Heart right ventricle (tissue), 16 donors: Measurements from ENCODE around the gene CHD9NB. TPM values are rescaled to one million over a fixed set of nuclear protein-coding genes. Genes with fewer than 3 reads are reported as not detected.
"Not testable (repeated sequence)": the region's sequence is repeated elsewhere in the genome, so short reads cannot be mapped to it uniquely, and the experiment has no call there.

Source experiments
- ATAC-seq, 8 donors: fragments of 200-7000 bp; cut with Tn5 transposase; one replicate each; pipeline ENCODE4 v1.9.1; 2020; ENCODE audit warnings: mild to moderate bottlenecking in 8 of 8, moderate library complexity in 8 of 8, moderate number of reproducible peaks in 1 of 8
- DNase-seq, 2 donors: peaks; one replicate each; pipeline ENCODE4 v3.0.0-alpha.2; 2020
- H3K27ac ChIP-seq, 10 donors: fragments of 200-600 bp; sonication (generic) in 2 of 10; one replicate each; pipeline versions ENCODE4 v1.5.0 to v1.8.0; 2020 to 2022; ENCODE audit warnings: mild to moderate bottlenecking in 3 of 10
- H3K27me3 ChIP-seq, 7 donors: fragments of 200-600 bp; one replicate each; pipeline ENCODE4 v1.8.0; 2021 to 2022; ENCODE audit warnings: mild to moderate bottlenecking in 2 of 7
- H3K36me3 ChIP-seq, 9 donors: fragments of 200-600 bp; sonication (generic) in 1 of 9; one replicate each; pipeline versions ENCODE4 v1.5.0 to v1.8.0; 2020 to 2022; ENCODE audit warnings: mild to moderate bottlenecking in 2 of 9
- H3K4me1 ChIP-seq, 9 donors: fragments of 200-600 bp; sonication (generic) in 1 of 9; one replicate each; pipeline versions ENCODE4 v1.5.0 to v1.8.0; 2020 to 2022; ENCODE audit warnings: mild to moderate bottlenecking in 4 of 9
- H3K4me3 ChIP-seq, 10 donors: fragments of 200-600 bp; sonication (generic) in 2 of 10; one replicate each; pipeline versions ENCODE4 v1.5.0 to v1.8.0; 2020 to 2022; ENCODE audit warnings: mild to moderate bottlenecking in 7 of 10, moderate library complexity in 2 of 10
- H3K9me3 ChIP-seq, 11 donors: fragments of 200-600 bp in 10 of 11; sonication (generic) in 2 of 11; one replicate each; pipeline versions ENCODE4 v1.5.0 to v1.8.0; 2013 to 2022; ENCODE audit warnings: mild to moderate bottlenecking in 2 of 11, control low read depth in 1 of 11, moderate library complexity in 1 of 11
- WGBS, 2 donors: extraction: QIAGEN DNeasy Blood & Tissue Kit; methylation state at CpG; one replicate each; pipeline ENCODE4 v1.1.7; 2013; ENCODE audit warnings: inconsistent platforms in 1 of 2; 5-methylcytosine and 5-hydroxymethylcytosine counted together
- intact Hi-C, 10 donors: fragments of 100-400 bp; cut with DNase I; formaldehyde crosslinking; loops; one replicate each; pipeline versions ENCODE4 v1.11.1 to v1.14.2; 2022
- polyA plus RNA-seq, 2 donors: library from polyadenylated mRNA; stranded (reverse); fragments of 200-250 nt; gene quantifications; one replicate each; pipeline ENCODE4 v1.2.3, GENCODE V29; 2013
- total RNA-seq, 10 donors: library from RNA; stranded (reverse); fragmentation: NEBNext Ultra II Directional in 3 of 10; extraction: Animal tissue kit (Norgen Biotek cat#: 25700) in 3 of 10; gene quantifications; one replicate each; pipeline versions ENCODE4 v1.2.1 to v1.2.4, GENCODE V29; 2021 to 2023
- TF ChIP-seq, protein P1 (sequence below), 9 donors: fragments of 200-600 bp; sonication (generic) in 2 of 9; IDR thresholded peaks; one replicate each; pipeline versions ENCODE4 v1.5.0 to v1.8.0; 2021 to 2022; ENCODE audit warnings: antibody characterized with exemption in 9 of 9, mild to moderate bottlenecking in 5 of 9, moderate library complexity in 1 of 9
- donor health status: Arrhythmogenic right ventricular cardiomyopathy.
- donor health status: ischemic (EF 13 %, LVEDD 7.1; RV severe dilation, severe dysfunction).
- donor health status: healthy with polysubstance abuse.
- donor health status: DM: no; HTN: yes; CAD: no.
- donor health status: DM: no; HTN: no; CAD: no.
- donor health status: ischemic (EF 25% LVEDD 6.9; RV normal size, moderate dysfunction).
- donor health status: ischemic (EF 25% LVEDD 5.7; RV mildly dilated, moderate dysfunction).
- donor health status: healthy.
- donor health status: DM: yes; HTN: yes; CAD: no.
- donor health status: Ischemic cardiomyopathy.
- donor health status: ischemic (EF 35%, LVEDD 5.7; RV mildly dilated, moderate dysfunction).
- donor health status: nonischemic (EF 11% LVEDD 7.7; RV severe dilation, severe dysfunction).
- donor health status: DM: yes; HTN: yes; CAD: no.
- donor health status: PGD.
- donor health status: ischemic (EF 29% LVEDD 5.4; RV normal size, mild dysfunction).
- donor health status: nonischemic (EF 23%, LVEDD 6.1; RV moderate dilation, normal function).

CHD9NB gene
- total and polyA plus RNA-seq, 12 donors: 0.17 to 1.5 (median 0.51) TPM; not detected in 2

DNA sequence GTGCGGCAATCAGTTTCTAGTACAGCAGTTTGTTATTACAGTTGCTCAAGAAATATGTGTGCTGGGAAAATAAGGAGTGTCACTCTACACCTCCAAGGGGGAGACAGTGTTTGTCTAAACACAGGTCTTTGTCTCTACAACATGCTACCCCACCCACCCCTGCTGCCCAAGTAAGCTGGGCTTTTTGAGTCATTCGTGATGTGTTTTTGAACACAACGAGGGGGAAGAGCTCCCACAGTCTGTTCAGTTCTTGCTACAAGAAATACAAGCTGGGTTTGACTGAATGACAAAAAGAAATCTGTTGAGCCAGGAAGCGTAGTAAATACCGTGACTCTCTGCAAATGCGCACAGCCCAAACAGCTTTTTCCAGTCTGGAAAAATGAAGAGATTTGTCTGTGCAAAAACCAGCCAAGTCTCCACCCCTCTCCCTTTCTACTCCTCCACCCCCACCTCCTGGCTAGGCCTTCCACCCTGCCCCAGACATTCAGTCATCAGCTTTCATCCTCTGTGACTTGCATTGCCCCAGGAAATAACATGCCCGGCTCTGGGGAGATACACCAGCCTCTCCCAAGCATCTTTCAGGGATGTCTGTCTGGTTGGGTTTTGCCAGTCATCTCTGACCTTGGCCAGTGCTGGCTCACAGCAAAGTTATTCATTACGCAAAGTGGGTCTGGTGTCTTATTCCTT, 27.8 kb upstream of the CHD9NB start:
- Histone ChIP-seq H3K36me3 (no peaks in the 10 kb centered on the region), H3K27ac (peak overlapping the region; percentile 44 to 92 (median 72)), H3K9me3 (no peaks in the 10 kb centered on the region), H3K4me1 (peaks cover 9 to 86% (median 63%) of the 10 kb centered on the region in 9 donors), H3K4me3 (no peak overlapping the region), H3K27me3 (no peaks in the 10 kb centered on the region)
- TF ChIP-seq, protein P1, sequence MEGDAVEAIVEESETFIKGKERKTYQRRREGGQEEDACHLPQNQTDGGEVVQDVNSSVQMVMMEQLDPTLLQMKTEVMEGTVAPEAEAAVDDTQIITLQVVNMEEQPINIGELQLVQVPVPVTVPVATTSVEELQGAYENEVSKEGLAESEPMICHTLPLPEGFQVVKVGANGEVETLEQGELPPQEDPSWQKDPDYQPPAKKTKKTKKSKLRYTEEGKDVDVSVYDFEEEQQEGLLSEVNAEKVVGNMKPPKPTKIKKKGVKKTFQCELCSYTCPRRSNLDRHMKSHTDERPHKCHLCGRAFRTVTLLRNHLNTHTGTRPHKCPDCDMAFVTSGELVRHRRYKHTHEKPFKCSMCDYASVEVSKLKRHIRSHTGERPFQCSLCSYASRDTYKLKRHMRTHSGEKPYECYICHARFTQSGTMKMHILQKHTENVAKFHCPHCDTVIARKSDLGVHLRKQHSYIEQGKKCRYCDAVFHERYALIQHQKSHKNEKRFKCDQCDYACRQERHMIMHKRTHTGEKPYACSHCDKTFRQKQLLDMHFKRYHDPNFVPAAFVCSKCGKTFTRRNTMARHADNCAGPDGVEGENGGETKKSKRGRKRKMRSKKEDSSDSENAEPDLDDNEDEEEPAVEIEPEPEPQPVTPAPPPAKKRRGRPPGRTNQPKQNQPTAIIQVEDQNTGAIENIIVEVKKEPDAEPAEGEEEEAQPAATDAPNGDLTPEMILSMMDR (IDR thresholded peaks at IDR 0.05): no peak
- ATAC-seq (peak; percentile 83 to 88 (median 87)), DNase-seq (peak; percentile 51 to 81)
- WGBS, 2 donors: 45 to 56% methylated on average over 8 of the region's 8 CpGs
- intact Hi-C loops: no loop called here

DNA sequence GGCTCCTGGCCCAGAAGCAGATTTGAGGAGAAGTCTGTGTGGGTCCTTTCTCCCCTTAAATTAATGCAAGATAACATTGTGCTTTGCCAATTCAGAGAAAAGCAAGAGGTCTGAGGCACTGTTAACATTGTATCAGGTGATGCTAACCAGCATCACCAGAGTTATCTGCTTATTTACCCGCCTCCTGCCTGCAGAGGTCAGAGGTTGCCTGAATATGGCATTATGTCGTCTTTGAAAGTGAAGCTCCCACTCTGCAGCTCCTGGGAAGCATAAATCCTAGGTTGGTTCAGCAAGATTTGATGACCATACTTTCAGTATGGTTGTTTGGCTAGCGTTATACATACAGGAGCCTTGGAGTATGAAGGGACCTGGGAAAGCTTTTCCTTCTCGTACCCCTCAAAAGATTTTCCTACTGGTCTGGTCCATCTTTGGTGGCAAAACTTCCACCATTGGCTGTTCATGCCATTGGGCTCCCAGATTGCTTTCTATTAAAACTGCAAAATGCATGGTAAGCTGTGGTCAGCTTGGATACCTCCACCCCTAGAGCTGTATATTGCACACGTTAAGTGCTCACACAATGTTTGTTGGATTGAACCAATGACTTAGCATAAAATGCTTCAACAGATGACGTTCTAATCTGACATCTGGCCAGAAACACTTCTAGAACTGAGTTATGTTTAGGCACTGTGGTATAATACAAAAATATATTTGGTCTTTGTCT, 26.2 kb upstream of the CHD9NB start:
- peaks cover 0 to 7% (median 0%) of the 10 kb centered on the region in 11 donors for H3K9me3 ChIP-seq
- peak overlapping the region in 8 of 10 donors; percentile 17 to 92 (median 72) for H3K27ac ChIP-seq

DNA sequence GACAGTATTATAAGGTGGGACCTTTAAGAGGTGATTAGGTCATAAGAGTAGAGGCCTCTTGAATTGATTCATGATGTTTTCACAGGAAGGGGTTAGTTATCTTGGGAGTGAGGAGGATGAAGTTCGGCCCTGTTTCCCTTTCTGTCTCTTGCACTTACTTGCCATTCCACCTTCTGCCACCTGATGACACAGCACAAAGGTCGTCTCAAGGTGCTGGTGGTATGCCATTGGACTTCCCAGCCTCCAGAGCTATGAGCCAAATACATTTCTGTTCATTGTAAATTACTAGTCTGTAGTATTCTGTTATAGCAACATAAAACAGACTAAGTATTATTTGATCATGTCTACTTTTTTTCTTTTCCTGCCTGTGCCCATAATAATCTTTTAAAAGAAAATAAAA, 25.6 kb upstream of the CHD9NB start:
- H3K27ac ChIP-seq: peak overlapping the region in 5 of 10 donors; percentile 17 to 92 (median 63)
- no peaks in the 10 kb centered on the region for H3K36me3 ChIP-seq
- TF ChIP-seq, protein P1 (IDR thresholded peaks at IDR 0.05): no peak
- H3K27me3 ChIP-seq: no peaks in the 10 kb centered on the region
- H3K4me3 ChIP-seq: no peak overlapping the region
- no peak for DNase-seq
- intact Hi-C loops: no loop called here
- ATAC-seq: no peak
- 78 to 91% methylated on average over 2 of the region's 2 CpGs for WGBS, 2 donors
- peaks cover 6 to 73% (median 43%) of the 10 kb centered on the region in 9 donors for H3K4me1 ChIP-seq
- peaks cover 0 to 7% (median 0%) of the 10 kb centered on the region in 11 donors for H3K9me3 ChIP-seq

More for the DNA sequence above, 26.2 kb upstream of the CHD9NB start:
- intact Hi-C loops: no loop called here
- TF ChIP-seq, protein P1 (IDR thresholded peaks at IDR 0.05): no peak
- DNase-seq: no peak
- Histone ChIP-seq H3K4me3 (no peak overlapping the region), H3K4me1 (peaks cover 6 to 71% (median 47%) of the 10 kb centered on the region in 9 donors), H3K27me3 (no peaks in the 10 kb centered on the region), H3K36me3 (no peaks in the 10 kb centered on the region)
- 75 to 82% methylated on average over 6 of the region's 6 CpGs for WGBS, 2 donors
- no peak for ATAC-seq

DNA sequence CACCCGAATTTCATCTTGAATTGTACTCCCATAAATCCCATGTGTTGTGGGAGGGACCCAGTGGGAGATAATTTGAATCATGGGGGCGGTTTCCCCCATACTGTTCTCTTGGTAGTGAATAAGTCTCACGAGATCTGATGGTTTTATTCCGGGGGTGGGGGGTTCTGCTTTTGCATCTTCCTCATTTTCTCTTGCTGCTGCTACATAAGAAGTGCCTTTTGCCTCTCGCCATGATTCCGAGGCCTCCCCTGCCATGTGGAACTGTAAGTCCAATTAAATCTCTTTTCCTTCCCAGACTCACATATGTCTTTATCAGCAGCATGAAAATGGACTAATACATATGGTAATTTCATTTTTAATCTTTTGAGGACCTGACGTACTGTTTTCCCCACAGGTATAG, 22.8 kb upstream of the CHD9NB start:
- Histone ChIP-seq H3K27ac (peak overlapping the region in 1 of 10 donors; percentile 91), H3K4me1 (peaks cover 10 to 73% (median 38%) of the 10 kb centered on the region in 9 donors)
- 93 to 94% methylated on average over 7 of the region's 7 CpGs for WGBS, 2 donors
- DNase-seq, H3K9me3 ChIP-seq, H3K4me3 ChIP-seq, H3K27me3 ChIP-seq, ATAC-seq, H3K36me3 ChIP-seq, intact Hi-C loops: not testable (repeated sequence)

DNA sequence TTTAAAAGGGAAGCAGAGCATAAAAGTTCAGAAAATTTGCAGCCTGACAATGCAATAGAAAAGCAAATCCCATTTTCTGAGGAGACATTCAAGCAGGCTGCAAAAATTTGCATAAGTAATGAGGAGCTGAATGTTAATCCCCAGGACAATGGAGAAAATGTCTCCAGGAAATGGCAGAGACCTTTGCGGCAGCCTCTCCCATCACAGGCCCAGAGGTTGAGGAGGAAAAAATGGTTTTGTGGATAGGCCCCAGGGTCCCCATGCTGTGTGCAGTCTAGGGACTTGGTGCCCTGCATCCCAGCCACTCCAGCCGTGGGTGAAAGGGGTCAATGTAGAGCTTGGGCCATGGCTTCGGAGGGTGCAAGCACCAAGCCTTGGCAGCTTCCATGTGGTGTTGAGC, 21.6 kb upstream of the CHD9NB start:
- ATAC-seq: not testable (repeated sequence)

More for the DNA sequence above, 21.6 kb upstream of the CHD9NB start:
- H3K36me3 ChIP-seq, H3K27me3 ChIP-seq, intact Hi-C loops, DNase-seq, H3K4me3 ChIP-seq, H3K9me3 ChIP-seq: not testable (repeated sequence)
- Histone ChIP-seq H3K27ac (peak overlapping the region in 2 of 10 donors; percentile 74 to 91), H3K4me1 (peaks cover 4 to 71% (median 37%) of the 10 kb centered on the region in 9 donors)
- WGBS, 2 donors: 63 to 64% methylated on average over 3 of the region's 3 CpGs
